Measurements from ENCODE around the gene CYS1. TPM values are rescaled to one million over a fixed set of nuclear protein-coding genes. Genes with fewer than 3 reads are reported as not detected.
A peak's percentile ranks its signal among the peaks of the same experiment; 100 is the strongest.
"Not testable (repeated sequence)": the region's sequence is repeated elsewhere in the genome, so short reads cannot be mapped to it uniquely, and the experiment has no call there.

CYS1 gene
- polyA plus RNA-seq, 2 donors, result 0.29 to 0.94 TPM

DNA sequence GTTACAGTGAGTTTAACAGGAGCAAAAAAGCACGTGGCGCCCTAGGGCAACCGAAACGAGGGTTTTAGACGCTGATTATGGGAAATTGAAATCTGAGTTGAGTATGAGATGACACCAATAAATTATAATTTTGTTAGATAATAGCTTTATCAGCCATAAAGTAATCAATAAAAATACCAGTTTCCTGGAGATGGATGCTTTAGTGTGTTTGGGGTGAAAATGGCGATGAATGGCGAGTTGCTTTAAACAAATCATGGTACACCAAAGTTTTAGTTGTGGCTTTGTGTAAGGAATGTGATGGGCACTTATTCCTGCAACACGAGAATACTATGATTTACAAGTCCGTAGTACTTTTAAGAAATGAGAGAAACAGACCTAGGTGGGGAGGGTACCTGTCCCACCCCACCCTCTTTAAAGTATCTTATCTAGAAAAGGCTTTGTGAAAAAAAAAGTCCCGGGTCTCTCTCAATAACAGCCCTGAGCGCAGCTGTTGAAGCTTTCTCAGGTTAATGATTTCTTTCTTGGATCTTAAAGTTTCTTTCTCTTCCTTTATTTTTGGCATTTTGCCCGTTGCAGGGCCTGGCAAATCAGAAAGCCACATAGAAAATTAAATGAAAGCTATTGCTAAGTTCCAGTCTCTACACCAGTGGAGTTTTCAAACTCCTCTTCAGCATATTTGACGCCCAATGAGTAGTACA lies 40.8 kb upstream of the CYS1 start:
- H3K27ac ChIP-seq (ENCODE audit: low read depth in 2 of 2, low read length in 1 of 2), result peak overlapping the region; percentile 83 to 89
- no peaks in the 10 kb centered on the region for H3K9me3 ChIP-seq (ENCODE audit: control insufficient read depth in 2 of 2, insufficient read depth in 1 of 2, low read depth in 1 of 2, low read length in 1 of 2)
- H3K27me3 ChIP-seq (ENCODE audit: control insufficient read depth in 1 of 2, insufficient read depth in 2 of 2, low read length in 2 of 2), result no peaks in the 10 kb centered on the region
- H3K4me1 ChIP-seq (ENCODE audit: control insufficient read depth in 2 of 2, insufficient read depth in 2 of 2, low read length in 1 of 2), result peaks cover 0 to 8% of the 10 kb centered on the region in 2 donors
- H3K36me3 ChIP-seq (ENCODE audit: control insufficient read depth in 2 of 2, insufficient read depth in 2 of 2, low read length in 1 of 2), result no peaks in the 10 kb centered on the region
- H3K4me3 ChIP-seq (ENCODE audit: low read depth in 1 of 2, low read length in 2 of 2), result peak overlapping the region; percentile 55 to 58
- WGBS, 2 donors, result 18 to 23% methylated on average over 13 of the region's 13 CpGs

DNA sequence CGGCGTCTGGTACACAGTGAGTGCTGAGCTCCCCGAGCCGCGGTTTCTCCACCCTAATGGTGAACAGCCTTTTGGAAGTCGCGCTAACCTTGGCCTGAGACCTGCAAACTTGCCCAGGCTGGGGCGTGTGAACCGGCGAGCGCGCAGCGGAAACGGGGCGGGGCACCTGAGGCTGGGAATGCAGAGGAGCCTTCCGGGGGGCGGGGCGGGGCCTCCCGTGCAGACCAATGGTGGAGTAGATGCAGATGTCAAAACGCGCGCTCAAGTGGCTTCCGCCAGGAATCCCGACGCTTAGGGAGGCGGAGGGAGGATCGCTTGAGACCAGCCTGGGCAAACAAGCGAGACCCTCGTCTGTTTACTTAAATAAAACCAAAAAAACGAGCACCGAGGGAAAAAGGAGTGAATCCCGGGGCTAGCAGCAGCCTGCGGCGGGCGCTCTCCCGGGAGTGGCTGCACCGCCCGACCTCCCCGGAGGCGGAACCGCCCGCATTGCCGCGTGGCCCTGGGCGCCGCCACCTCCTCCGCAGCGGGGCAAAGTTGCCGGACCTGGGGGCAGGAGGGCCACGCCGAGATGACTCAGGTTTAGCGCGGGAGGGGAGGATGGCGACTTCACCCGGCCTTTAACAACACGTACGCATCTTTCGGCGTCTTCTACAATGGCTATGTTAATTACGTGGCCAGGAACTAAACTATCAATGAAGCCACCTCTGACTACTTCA lies 40.1 kb upstream of the CYS1 start:
- H3K4me3 ChIP-seq (ENCODE audit: low read depth in 1 of 2, low read length in 2 of 2), result peak overlapping the region; percentile 55 to 58
- 0 to 1% methylated on average over 60 of the region's 60 CpGs for WGBS, 2 donors

DNA sequence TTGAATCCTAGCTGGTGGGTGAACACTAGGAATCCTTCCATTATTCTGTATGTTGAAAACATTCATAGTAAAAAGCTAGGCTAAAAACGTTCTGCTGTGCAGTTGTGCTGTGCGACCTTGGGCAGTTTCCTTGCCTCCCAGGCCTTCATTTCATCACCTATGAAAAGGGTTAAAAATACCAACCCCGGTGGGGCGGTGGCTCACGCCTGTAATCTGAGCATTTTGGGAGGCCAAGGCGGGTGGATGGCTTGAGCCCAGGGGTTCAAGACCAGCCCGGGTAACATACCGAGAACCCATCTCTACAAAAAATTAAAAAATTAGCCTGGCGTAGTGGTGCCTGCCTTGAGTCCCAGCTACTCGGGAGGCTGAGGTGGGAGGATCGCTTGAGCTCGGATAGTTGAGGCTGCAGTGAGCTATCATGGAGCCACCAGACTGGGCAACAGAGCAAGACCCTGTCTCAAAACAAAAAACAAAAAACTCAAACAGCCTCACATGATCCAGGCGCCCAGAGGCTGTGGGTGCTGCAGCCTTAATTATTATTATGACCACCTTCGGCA lies 39.5 kb upstream of the CYS1 start:
- Histone ChIP-seq H3K36me3 (ENCODE audit: control insufficient read depth in 2 of 2, insufficient read depth in 2 of 2, low read length in 1 of 2) (no peaks in the 10 kb centered on the region), H3K4me3 (ENCODE audit: low read depth in 1 of 2, low read length in 2 of 2) (peak overlapping the region; percentile 55 to 58), H3K4me1 (ENCODE audit: control insufficient read depth in 2 of 2, insufficient read depth in 2 of 2, low read length in 1 of 2) (peaks cover 0 to 8% of the 10 kb centered on the region in 2 donors), H3K9me3 (ENCODE audit: control insufficient read depth in 2 of 2, insufficient read depth in 1 of 2, low read depth in 1 of 2, low read length in 1 of 2) (no peaks in the 10 kb centered on the region), H3K27me3 (ENCODE audit: control insufficient read depth in 1 of 2, insufficient read depth in 2 of 2, low read length in 2 of 2) (no peaks in the 10 kb centered on the region), H3K27ac (ENCODE audit: low read depth in 2 of 2, low read length in 1 of 2) (peak overlapping the region in 1 of 2 donors; percentile 89)
- 71% methylated on average over 14 of the region's 14 CpGs for WGBS, 2 donors

More for the DNA sequence above, 40.1 kb upstream of the CYS1 start:
- no peaks in the 10 kb centered on the region for H3K36me3 ChIP-seq (ENCODE audit: control insufficient read depth in 2 of 2, insufficient read depth in 2 of 2, low read length in 1 of 2)
- no peaks in the 10 kb centered on the region for H3K9me3 ChIP-seq (ENCODE audit: control insufficient read depth in 2 of 2, insufficient read depth in 1 of 2, low read depth in 1 of 2, low read length in 1 of 2)
- H3K27ac ChIP-seq (ENCODE audit: low read depth in 2 of 2, low read length in 1 of 2), result peak overlapping the region; percentile 83 to 89
- H3K27me3 ChIP-seq (ENCODE audit: control insufficient read depth in 1 of 2, insufficient read depth in 2 of 2, low read length in 2 of 2), result no peaks in the 10 kb centered on the region
- H3K4me1 ChIP-seq (ENCODE audit: control insufficient read depth in 2 of 2, insufficient read depth in 2 of 2, low read length in 1 of 2), result peaks cover 0 to 8% of the 10 kb centered on the region in 2 donors

DNA sequence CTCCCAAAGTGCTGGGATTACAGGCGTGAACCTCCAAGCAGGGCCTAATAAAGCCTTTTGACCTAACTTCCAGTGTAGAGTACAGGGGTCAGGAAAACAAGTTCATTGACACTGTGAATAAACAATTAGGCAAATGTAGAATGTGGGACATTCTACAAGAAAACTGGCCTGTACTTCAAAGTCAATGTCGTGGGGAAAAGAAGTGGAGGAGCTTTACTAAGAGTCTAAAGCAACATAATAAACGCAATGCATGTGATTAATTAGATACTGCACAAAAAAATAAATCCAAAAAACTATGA lies 38.8 kb upstream of the CYS1 start:
- Histone ChIP-seq H3K4me1 (ENCODE audit: control insufficient read depth in 2 of 2, insufficient read depth in 2 of 2, low read length in 1 of 2) (peaks cover 0 to 8% of the 10 kb centered on the region in 2 donors), H3K9me3 (ENCODE audit: control insufficient read depth in 2 of 2, insufficient read depth in 1 of 2, low read depth in 1 of 2, low read length in 1 of 2) (no peaks in the 10 kb centered on the region), H3K4me3 (ENCODE audit: low read depth in 1 of 2, low read length in 2 of 2) (no peak overlapping the region), H3K27me3 (ENCODE audit: control insufficient read depth in 1 of 2, insufficient read depth in 2 of 2, low read length in 2 of 2) (no peaks in the 10 kb centered on the region), H3K27ac (ENCODE audit: low read depth in 2 of 2, low read length in 1 of 2) (no peak overlapping the region), H3K36me3 (ENCODE audit: control insufficient read depth in 2 of 2, insufficient read depth in 2 of 2, low read length in 1 of 2) (no peaks in the 10 kb centered on the region)
- WGBS, 2 donors, result 94 to 95% methylated on average over 3 of the region's 3 CpGs

DNA sequence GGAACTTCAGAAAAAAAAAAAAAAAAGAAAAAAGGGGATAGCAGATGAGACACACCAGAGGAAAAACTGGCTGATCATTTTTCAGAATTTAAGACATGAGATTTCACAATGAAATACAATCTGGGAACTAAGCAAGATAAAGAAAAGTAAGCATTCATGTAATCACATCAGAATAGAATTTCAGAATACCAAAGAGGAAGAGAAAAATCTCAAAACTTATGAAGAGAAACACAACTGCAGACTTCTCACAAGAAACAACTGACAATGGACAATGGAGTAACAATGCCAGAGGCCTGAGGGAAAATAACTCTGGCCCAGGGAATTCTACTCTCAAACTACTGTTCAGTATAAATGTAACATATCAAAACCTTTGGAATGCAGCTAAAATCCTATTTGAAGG lies 29.1 kb upstream of the CYS1 start:
- H3K4me3 ChIP-seq (ENCODE audit: low read depth in 1 of 2, low read length in 2 of 2), result no peak overlapping the region
- no peaks in the 10 kb centered on the region for H3K36me3 ChIP-seq (ENCODE audit: control insufficient read depth in 2 of 2, insufficient read depth in 2 of 2, low read length in 1 of 2)

DNA sequence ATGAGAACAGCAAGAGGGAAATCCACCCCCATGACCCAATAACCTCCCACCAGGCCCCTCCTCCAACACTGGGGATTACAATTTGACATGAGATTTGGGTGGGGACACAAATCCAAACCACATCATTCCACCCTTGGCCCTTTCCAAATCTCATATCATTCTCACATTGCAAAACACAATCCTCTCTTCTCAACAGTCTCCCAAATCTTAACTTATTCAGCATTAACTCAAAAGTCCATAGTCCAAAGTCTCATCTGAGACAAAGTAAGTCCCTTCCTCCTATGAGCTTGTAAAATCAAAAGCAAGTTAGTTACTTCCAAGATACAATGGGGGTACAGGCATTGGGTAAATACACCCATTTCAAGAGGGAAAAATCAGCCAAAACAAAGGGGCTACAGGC lies 24.7 kb upstream of the CYS1 start:
- not testable (repeated sequence) for H3K36me3 ChIP-seq (ENCODE audit: control insufficient read depth in 2 of 2, insufficient read depth in 2 of 2, low read length in 1 of 2); H3K4me1 ChIP-seq (ENCODE audit: control insufficient read depth in 2 of 2, insufficient read depth in 2 of 2, low read length in 1 of 2); H3K27ac ChIP-seq (ENCODE audit: low read depth in 2 of 2, low read length in 1 of 2); H3K27me3 ChIP-seq (ENCODE audit: control insufficient read depth in 1 of 2, insufficient read depth in 2 of 2, low read length in 2 of 2); H3K9me3 ChIP-seq (ENCODE audit: control insufficient read depth in 2 of 2, insufficient read depth in 1 of 2, low read depth in 1 of 2, low read length in 1 of 2); H3K4me3 ChIP-seq (ENCODE audit: low read depth in 1 of 2, low read length in 2 of 2)

More for the DNA sequence above, 29.1 kb upstream of the CYS1 start:
- Histone ChIP-seq H3K4me1 (ENCODE audit: control insufficient read depth in 2 of 2, insufficient read depth in 2 of 2, low read length in 1 of 2) (no peaks in the 10 kb centered on the region), H3K9me3 (ENCODE audit: control insufficient read depth in 2 of 2, insufficient read depth in 1 of 2, low read depth in 1 of 2, low read length in 1 of 2) (no peaks in the 10 kb centered on the region), H3K27ac (ENCODE audit: low read depth in 2 of 2, low read length in 1 of 2) (no peak overlapping the region), H3K27me3 (ENCODE audit: control insufficient read depth in 1 of 2, insufficient read depth in 2 of 2, low read length in 2 of 2) (no peaks in the 10 kb centered on the region)

DNA sequence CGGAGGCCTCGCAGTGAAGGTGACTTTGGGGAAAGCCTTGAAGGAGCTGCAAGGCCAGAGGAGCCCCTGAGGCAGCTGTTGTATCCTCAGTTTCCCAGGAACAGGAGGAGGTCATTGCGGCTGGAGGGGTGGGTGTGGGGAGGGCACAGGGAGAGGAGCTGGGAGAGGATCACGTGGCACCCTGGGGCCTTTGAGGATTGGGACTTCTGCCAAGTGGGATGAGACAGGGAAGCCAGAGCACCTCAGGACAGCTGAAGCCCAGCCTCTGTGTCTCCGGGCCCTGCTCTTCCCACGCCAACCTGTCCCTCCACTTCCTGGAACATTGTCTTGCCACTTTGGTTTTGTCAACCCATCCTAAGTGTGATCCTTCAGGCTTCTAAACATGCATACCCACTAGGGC lies 23.0 kb upstream of the CYS1 start:
- no peak overlapping the region for H3K27ac ChIP-seq (ENCODE audit: low read depth in 2 of 2, low read length in 1 of 2)
- peaks cover 0 to 2% of the 10 kb centered on the region in 2 donors for H3K9me3 ChIP-seq (ENCODE audit: control insufficient read depth in 2 of 2, insufficient read depth in 1 of 2, low read depth in 1 of 2, low read length in 1 of 2)
- no peaks in the 10 kb centered on the region for H3K36me3 ChIP-seq (ENCODE audit: control insufficient read depth in 2 of 2, insufficient read depth in 2 of 2, low read length in 1 of 2)
- WGBS, 2 donors, result 85 to 88% methylated on average over 6 of the region's 6 CpGs
- H3K27me3 ChIP-seq (ENCODE audit: control insufficient read depth in 1 of 2, insufficient read depth in 2 of 2, low read length in 2 of 2), result no peaks in the 10 kb centered on the region
- no peak overlapping the region for H3K4me3 ChIP-seq (ENCODE audit: low read depth in 1 of 2, low read length in 2 of 2)
- H3K4me1 ChIP-seq (ENCODE audit: control insufficient read depth in 2 of 2, insufficient read depth in 2 of 2, low read length in 1 of 2), result no peaks in the 10 kb centered on the region

DNA sequence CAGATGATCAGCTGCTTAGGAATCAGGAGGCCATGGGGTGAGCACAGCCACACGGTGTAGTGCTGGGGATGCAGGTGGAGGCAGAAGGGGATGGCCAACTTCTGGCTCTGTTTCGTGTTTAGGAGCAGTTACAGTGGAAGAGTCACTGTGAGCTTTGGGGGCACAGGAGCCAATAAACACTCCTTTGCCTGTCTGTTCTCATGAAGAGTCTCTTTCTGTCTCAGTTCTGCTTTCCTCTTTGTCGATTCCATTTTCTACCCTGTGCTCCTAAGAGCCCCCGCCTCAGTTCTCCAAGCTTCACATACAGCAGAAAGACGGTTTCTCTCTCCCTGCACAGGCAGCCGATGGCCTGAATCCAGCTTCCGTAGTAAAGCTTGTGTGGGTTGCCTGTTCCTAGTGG lies 21.3 kb upstream of the CYS1 start:
- H3K4me1 ChIP-seq (ENCODE audit: control insufficient read depth in 2 of 2, insufficient read depth in 2 of 2, low read length in 1 of 2), result no peaks in the 10 kb centered on the region
- peaks cover 0 to 2% of the 10 kb centered on the region in 2 donors for H3K9me3 ChIP-seq (ENCODE audit: control insufficient read depth in 2 of 2, insufficient read depth in 1 of 2, low read depth in 1 of 2, low read length in 1 of 2)
- WGBS, 2 donors, result 70 to 74% methylated on average over 7 of the region's 7 CpGs
- H3K27me3 ChIP-seq (ENCODE audit: control insufficient read depth in 1 of 2, insufficient read depth in 2 of 2, low read length in 2 of 2), result no peaks in the 10 kb centered on the region
- no peak overlapping the region for H3K4me3 ChIP-seq (ENCODE audit: low read depth in 1 of 2, low read length in 2 of 2)
- H3K27ac ChIP-seq (ENCODE audit: low read depth in 2 of 2, low read length in 1 of 2), result no peak overlapping the region
- H3K36me3 ChIP-seq (ENCODE audit: control insufficient read depth in 2 of 2, insufficient read depth in 2 of 2, low read length in 1 of 2), result no peaks in the 10 kb centered on the region

DNA sequence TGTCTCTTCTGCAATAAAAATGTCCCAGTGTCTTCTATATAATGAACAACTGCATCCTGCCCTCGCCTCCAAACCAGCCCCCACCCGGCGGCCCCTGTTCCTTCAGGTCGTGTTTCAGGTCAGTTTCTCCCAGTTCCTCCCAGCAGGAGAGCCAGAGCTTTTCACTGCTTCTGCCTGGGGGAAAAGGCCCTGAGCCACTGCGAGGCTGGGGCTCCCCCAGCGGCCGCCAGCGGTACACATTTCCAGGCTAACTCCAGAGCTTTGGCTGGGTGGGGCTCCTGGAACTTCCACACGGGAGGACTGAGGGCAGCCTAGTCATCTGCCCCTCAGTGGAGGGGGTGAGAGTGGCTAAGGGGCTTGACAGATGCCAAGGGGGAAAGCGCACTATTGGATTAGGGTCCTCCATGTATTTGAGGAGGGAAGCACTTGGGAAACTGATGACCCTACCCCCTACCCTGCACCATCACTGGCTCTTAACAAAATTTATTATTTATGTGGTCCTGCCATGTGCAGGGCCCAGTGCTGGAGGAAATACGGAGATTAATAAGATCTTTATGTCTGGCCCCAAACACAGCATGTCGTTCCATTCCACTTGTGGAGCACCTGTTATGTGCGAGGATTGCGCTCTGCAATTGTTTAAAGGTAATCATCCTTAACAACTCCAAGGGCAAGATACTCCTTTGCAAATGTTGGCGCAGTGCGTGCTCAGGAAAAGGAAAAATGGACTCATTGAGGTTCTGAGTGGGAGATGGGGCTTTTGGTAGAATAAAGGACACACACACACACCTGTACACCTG lies 17.3 kb upstream of the CYS1 start:
- Histone ChIP-seq H3K4me3 (ENCODE audit: low read depth in 1 of 2, low read length in 2 of 2) (no peak overlapping the region), H3K36me3 (ENCODE audit: control insufficient read depth in 2 of 2, insufficient read depth in 2 of 2, low read length in 1 of 2) (no peaks in the 10 kb centered on the region), H3K27me3 (ENCODE audit: control insufficient read depth in 1 of 2, insufficient read depth in 2 of 2, low read length in 2 of 2) (peaks cover 0 to 2% of the 10 kb centered on the region in 2 donors), H3K4me1 (ENCODE audit: control insufficient read depth in 2 of 2, insufficient read depth in 2 of 2, low read length in 1 of 2) (peaks cover 0 to 3% of the 10 kb centered on the region in 2 donors), H3K9me3 (ENCODE audit: control insufficient read depth in 2 of 2, insufficient read depth in 1 of 2, low read depth in 1 of 2, low read length in 1 of 2) (peaks cover 0 to 2% of the 10 kb centered on the region in 2 donors), H3K27ac (ENCODE audit: low read depth in 2 of 2, low read length in 1 of 2) (no peak overlapping the region)
- WGBS, 2 donors, result 35 to 40% methylated on average over 16 of the region's 16 CpGs

Data from esophagus (tissue), 2 donors.